Gastrocnemius medialis (tissue), 4 donors: ENCODE results near the gene GGTA1. TPM values are rescaled to one million over a fixed set of nuclear protein-coding genes. Genes with fewer than 3 reads are reported as not detected.
"Not testable (repeated sequence)": the region's sequence is repeated elsewhere in the genome, so short reads cannot be mapped to it uniquely, and the experiment has no call there.

Experiments used
- ATAC-seq, 2 donors: fragments of 150-250 bp; one replicate each; pipeline ENCODE4 v1.9.1; 2016
- DNase-seq, 2 donors: peaks; one replicate each; pipeline ENCODE4 v3.0.0-alpha.2; 2019
- H3K27ac ChIP-seq, 4 donors: fragments of 200-600 bp; sonication (generic); 1 replicate in 1 of 4; 2 replicates in 3 of 4; pipeline ENCODE4 v1.5.1; 2016 to 2018; ENCODE audit warnings: mild to moderate bottlenecking in 2 of 4, moderate library complexity in 1 of 4
- H3K27me3 ChIP-seq, 3 donors: fragments of 200-600 bp; sonication (generic) in 2 of 3; 1 replicate in 1 of 3; 2 replicates in 2 of 3; pipeline versions ENCODE4 v1.5.1 to v1.6.0; 2016 to 2019; ENCODE audit warnings: mild to moderate bottlenecking in 1 of 3, moderate library complexity in 1 of 3
- H3K36me3 ChIP-seq, 2 donors: fragments of 200-600 bp; sonication (generic) in 1 of 2; one replicate each; pipeline ENCODE4 v1.5.1; 2017 to 2018
- H3K4me1 ChIP-seq, 2 donors: fragments of 200-600 bp; sonication (generic) in 1 of 2; one replicate each; pipeline ENCODE4 v1.5.1; 2016 to 2017; ENCODE audit warnings: mild to moderate bottlenecking in 2 of 2
- H3K4me3 ChIP-seq, 4 donors: fragments of 200-600 bp; sonication (generic) in 3 of 4; 1 replicate in 1 of 4; 2 replicates in 3 of 4; pipeline ENCODE4 v1.5.1; 2016 to 2019; ENCODE audit warnings: mild to moderate bottlenecking in 2 of 4
- H3K9me3 ChIP-seq, 3 donors: fragments of 200-600 bp; sonication (generic) in 2 of 3; 1 replicate in 1 of 3; 2 replicates in 2 of 3; pipeline ENCODE4 v1.5.1; 2016 to 2019
- CTCF ChIP-seq, 5 experiments: fragments of 450-650 bp in 3 of 5; fragments of 200-600 bp in 2 of 5; sonication (generic) in 2 of 5; IDR thresholded peaks in 4 of 5; conservative IDR thresholded peaks in 1 of 5; 1 replicate in 4 of 5; 2 replicates in 1 of 5; pipeline ENCODE4 v1.5.1; 2016 to 2019; ENCODE audit warnings: antibody characterized with exemption in 5 of 5, mild to moderate bottlenecking in 3 of 5, moderate library complexity in 3 of 5
- POLR2A ChIP-seq, 2 donors: fragments of 450-650 bp; IDR thresholded peaks; one replicate each; pipeline ENCODE4 v1.6.1; 2017; ENCODE audit warnings: antibody characterized with exemption in 2 of 2, mild to moderate bottlenecking in 2 of 2, moderate library complexity in 2 of 2
- in situ Hi-C, 4 donors: fragments of 200-750 bp; cut with MboI; loops; one replicate each; pipeline versions ENCODE4 v1.15.0 to v1.8.0; 2017; ENCODE audit warnings: low sequenced_read_pairs in 4 of 4
- intact Hi-C: fragments of 100-400 bp; cut with DNase I; formaldehyde crosslinking; loops from one replicate; pipeline ENCODE4 v1.15.1; 2023; ENCODE audit warnings: low total_unique reads
- total RNA-seq, 4 donors: library from RNA; depleted of rRNA; stranded (reverse); fragments of >200 nt; gene quantifications; one replicate each; pipeline versions ENCODE4 v1.1.0 to v1.2.3, GENCODE V29; 2016

The GGTA1 gene
- total RNA-seq, 4 donors from 2014 or later, result 1.4 to 11.7 (median 3.5) TPM

- ATAC-seq (no peak), DNase-seq (no peak)
- TF ChIP-seq POLR2A (IDR thresholded peaks at IDR 0.05) (no peak), CTCF (IDR thresholded peaks at IDR 0.05 in 4 of 5, conservative IDR thresholded peaks at IDR 0.05 in 1 of 5) (no peak)
- Histone ChIP-seq H3K4me1 (peaks cover 0 to 3% of the 10 kb centered on the region in 2 donors), H3K4me3 (no peak overlapping the region), H3K9me3 (no peaks in the 10 kb centered on the region), H3K27me3 (peaks cover 0 to 4% (median 0%) of the 10 kb centered on the region in 3 donors), H3K27ac (peak overlapping the region in 1 of 4 donors; percentile 3), H3K36me3 (no peaks in the 10 kb centered on the region)
- intact Hi-C loops, result loop anchor here (10.0 kb wide), 1 partner anchor 79 kb away; no protein-coding TSS in a partner anchor
- in situ Hi-C loops, result no loop called here
Measured at GRCh38 chr9:121466142-121466541, 33.5 kb downstream of the GGTA1 start.

GRCh38 chr9:121464968-121465367 is 34.7 kb downstream of the GGTA1 start:
- TF ChIP-seq POLR2A (IDR thresholded peaks at IDR 0.05) (no peak), CTCF (IDR thresholded peaks at IDR 0.05 in 4 of 5, conservative IDR thresholded peaks at IDR 0.05 in 1 of 5) (no peak)
- Histone ChIP-seq H3K4me3 (no peak overlapping the region), H3K27ac (peak overlapping the region in 1 of 4 donors; percentile 40), H3K9me3 (no peaks in the 10 kb centered on the region), H3K27me3 (peaks cover 0 to 4% (median 0%) of the 10 kb centered on the region in 3 donors), H3K4me1 (peaks cover 0 to 3% of the 10 kb centered on the region in 2 donors), H3K36me3 (no peaks in the 10 kb centered on the region)
- intact Hi-C loops, result loop anchor here (10.0 kb wide), 1 partner anchor 80 kb away; no protein-coding TSS in a partner anchor
- peak in 1 of 2 donors; percentile 36 for ATAC-seq
- in situ Hi-C loops, result no loop called here
- DNase-seq, result no peak

- TF ChIP-seq POLR2A (IDR thresholded peaks at IDR 0.05) (no peak), CTCF (IDR thresholded peaks at IDR 0.05 in 4 of 5, conservative IDR thresholded peaks at IDR 0.05 in 1 of 5) (peak in 3 of 5 experiments; percentile 36 to 73 (median 65))
- Histone ChIP-seq H3K4me1 (peaks cover 0 to 3% of the 10 kb centered on the region in 2 donors), H3K4me3 (no peak overlapping the region), H3K27me3 (peaks cover 0 to 4% (median 0%) of the 10 kb centered on the region in 3 donors), H3K36me3 (no peaks in the 10 kb centered on the region), H3K9me3 (no peaks in the 10 kb centered on the region), H3K27ac (no peak overlapping the region)
- DNase-seq (no peak), ATAC-seq (peak in 1 of 2 donors; percentile 53)
- intact Hi-C loops, result loop anchor here (2.0 to 10.0 kb wide), 2 partner anchors 36 to 82 kb away; partner anchors contain the start of gene GGTA1
- in situ Hi-C loops, result no loop called here
Measured at GRCh38 chr9:121463026-121463807, 36.4 kb downstream of the GGTA1 start.

GRCh38 chr9:121459513-121459912 is 40.1 kb downstream of the GGTA1 start:
- no peaks in the 10 kb centered on the region for H3K9me3 ChIP-seq
- TF ChIP-seq POLR2A (IDR thresholded peaks at IDR 0.05) (no peak), CTCF (IDR thresholded peaks at IDR 0.05 in 4 of 5, conservative IDR thresholded peaks at IDR 0.05 in 1 of 5) (no peak)
- peaks cover 0 to 4% (median 0%) of the 10 kb centered on the region in 3 donors for H3K27me3 ChIP-seq
- H3K4me3 ChIP-seq, result no peak overlapping the region
- ATAC-seq (no peak), DNase-seq (no peak)
- no peaks in the 10 kb centered on the region for H3K36me3 ChIP-seq
- in situ Hi-C loops (no loop called here), intact Hi-C loops (no loop called here)
- H3K27ac ChIP-seq, result no peak overlapping the region
- peaks cover 0 to 3% of the 10 kb centered on the region in 2 donors for H3K4me1 ChIP-seq

- H3K9me3 ChIP-seq, H3K36me3 ChIP-seq, H3K27ac ChIP-seq, DNase-seq, in situ Hi-C loops, H3K4me1 ChIP-seq, H3K4me3 ChIP-seq, intact Hi-C loops, ATAC-seq, H3K27me3 ChIP-seq: not testable (repeated sequence)
Measured at GRCh38 chr9:121458449-121458848, 41.2 kb downstream of the GGTA1 start.
